GM18526 (cell line): ENCODE data around the gene TESK2.

Experiments
- POLR2A ChIP-seq: IDR thresholded peaks from 3 replicates; pipeline ENCODE4 v1.6.1; 2011; ENCODE audit not compliant: insufficient read length; ENCODE audit errors: extremely low read depth

Gene TESK2

GRCh38 chr1:45403298-45403697 lies 87.7 kb downstream of the TESK2 start:
- no peak for TF ChIP-seq POLR2A

GRCh38 chr1:45401524-45401923 lies 89.4 kb downstream of the TESK2 start:
- no peak for TF ChIP-seq POLR2A

- no peak for TF ChIP-seq POLR2A
These were observed 90.9 kb downstream of the TESK2 start for GRCh38 chr1:45400049-45400448.

GRCh38 chr1:45397285-45397684 lies 93.7 kb downstream of the TESK2 start:
- no peak for TF ChIP-seq POLR2A

- no peak for TF ChIP-seq POLR2A
These were observed 95.4 kb downstream of the TESK2 start for GRCh38 chr1:45395582-45395981.

GRCh38 chr1:45395051-45395450 lies 95.9 kb downstream of the TESK2 start:
- TF ChIP-seq POLR2A = no peak

GRCh38 chr1:45394342-45394741 lies 96.6 kb downstream of the TESK2 start:
- TF ChIP-seq POLR2A = no peak

GRCh38 chr1:45393718-45394302 lies 97.2 kb downstream of the TESK2 start:
- TF ChIP-seq POLR2A = no peak

GRCh38 chr1:45386219-45386618 lies 104.7 kb downstream of the TESK2 start:
- TF ChIP-seq POLR2A = no peak

GRCh38 chr1:45385302-45385701 lies 105.7 kb downstream of the TESK2 start:
- no peak for TF ChIP-seq POLR2A

GRCh38 chr1:45383191-45383590 lies 107.8 kb downstream of the TESK2 start:
- TF ChIP-seq POLR2A = no peak

- no peak for TF ChIP-seq POLR2A
These were observed 109.7 kb downstream of the TESK2 start for GRCh38 chr1:45381243-45381642.

- no peak for TF ChIP-seq POLR2A
These were observed 110.2 kb downstream of the TESK2 start for GRCh38 chr1:45380730-45381129.

- TF ChIP-seq POLR2A = no peak
These were observed 110.8 kb downstream of the TESK2 start for GRCh38 chr1:45380125-45380524.

GRCh38 chr1:45379524-45379923 lies 111.4 kb downstream of the TESK2 start:
- TF ChIP-seq POLR2A = no peak

- TF ChIP-seq POLR2A = no peak
These were observed 112.8 kb downstream of the TESK2 start for GRCh38 chr1:45378184-45378583.

- TF ChIP-seq POLR2A = no peak
These were observed 115.6 kb downstream of the TESK2 start for GRCh38 chr1:45375104-45376090.

- no peak for TF ChIP-seq POLR2A
These were observed 117.4 kb downstream of the TESK2 start for GRCh38 chr1:45373573-45373972.
